IMR-90 (cell line): Measurements from ENCODE around the gene CCDC142. TPM values are rescaled to one million over a fixed set of nuclear protein-coding genes. Genes with fewer than 3 reads are reported as not detected.
A peak's percentile ranks its signal among the peaks of the same experiment; 100 is the strongest.

Experiments
- ATAC-seq: fragments of 200-7000 bp; cut with Tn5 transposase; 2 replicates; pipeline ENCODE4 v1.9.1; 2020; ENCODE audit warnings: low read depth, mild to moderate bottlenecking, moderate library complexity
- BruUV-seq: library from RNA; stranded (reverse); fragments of 400-500 nt; replicated peaks from 2 replicates; lab custom pipeline; 2021; lab: Mats Ljungman, UMichigan
- CTCF ChIA-PET: fragments of 300-600 bp; formaldehyde crosslinking; extraction: SDS; loops from one replicate; lab custom pipeline; 2021; ENCODE audit warnings: antibody characterized with exemption; lab: Yijun Ruan, JAX
- POLR2A ChIA-PET: fragments of 300-600 bp; sonication (Branson Sonifier 250); formaldehyde crosslinking; loops from one replicate; lab custom pipeline; 2022; ENCODE audit warnings: antibody characterized with exemption; ENCODE audit not compliant: unreplicated experiment; lab: Charles Lee
- DNase-seq: peaks from one replicate; pipeline ENCODE4 v3.0.0; 2013
- H2AFZ ChIP-seq: replicated peaks from 2 replicates; pipeline ENCODE3; 2013; ENCODE audit warnings: low read length, mild to moderate bottlenecking; ENCODE audit not compliant: poor library complexity
- H2AK5ac ChIP-seq: 2 replicates; pipeline ENCODE4 v1.6.1; 2013; ENCODE audit warnings: low read depth, low read length, inconsistent platforms
- H2AK9ac ChIP-seq: replicated peaks from 2 replicates; pipeline ENCODE3; 2013; ENCODE audit warnings: mild to moderate bottlenecking, low read depth, low read length, moderate library complexity; ENCODE audit not compliant: poor library complexity
- H2BK120ac ChIP-seq: 2 replicates; pipeline ENCODE4 v1.6.1; 2013; ENCODE audit warnings: low read depth, low read length, inconsistent platforms
- H2BK15ac ChIP-seq: 3 replicates; pipeline ENCODE4 v1.6.1; 2013; ENCODE audit warnings: low read depth, low read length, inconsistent platforms
- H2BK20ac ChIP-seq: 2 replicates; pipeline ENCODE4 v1.6.1; 2013; ENCODE audit warnings: low read depth, mild to moderate bottlenecking, inconsistent platforms, low read length, moderate library complexity
- H2BK5ac ChIP-seq: 2 replicates; pipeline ENCODE4 v1.6.1; 2013; ENCODE audit warnings: mild to moderate bottlenecking, low read depth, low read length, inconsistent platforms; ENCODE audit not compliant: poor library complexity, severe bottlenecking
- H3K14ac ChIP-seq: replicated peaks from 2 replicates; pipeline ENCODE4 v1.6.1; 2013; ENCODE audit warnings: low read depth, low read length, inconsistent platforms
- H3K18ac ChIP-seq: 2 replicates; pipeline ENCODE4 v1.6.1; 2013; ENCODE audit warnings: low read depth, low read length, control low read depth
- H3K23ac ChIP-seq: 2 replicates; pipeline ENCODE4 v1.6.1; 2013; ENCODE audit warnings: low read depth, low read length, inconsistent platforms
- H3K27ac ChIP-seq: 2 replicates; pipeline ENCODE4 v1.5.1; 2013; ENCODE audit warnings: mild to moderate bottlenecking, control low read depth, low read length; ENCODE audit not compliant: insufficient read depth
- H3K27me3 ChIP-seq: 2 replicates; pipeline ENCODE4 v1.6.1; 2013; ENCODE audit warnings: low read length; ENCODE audit not compliant: control insufficient read depth, insufficient read depth
- H3K36me3 ChIP-seq: 2 replicates; pipeline ENCODE4 v1.6.1; 2013; ENCODE audit warnings: low read length, mixed read lengths; ENCODE audit not compliant: control insufficient read depth, insufficient read depth
- H3K4ac ChIP-seq: 2 replicates; pipeline ENCODE4 v1.6.1; 2013; ENCODE audit warnings: low read depth, low read length, inconsistent platforms
- H3K4me1 ChIP-seq: 2 replicates; pipeline ENCODE4 v1.6.1; 2013; ENCODE audit warnings: low read length, mixed read lengths; ENCODE audit not compliant: control insufficient read depth, insufficient read depth
- H3K4me2 ChIP-seq: 2 replicates; pipeline ENCODE4 v1.6.1; 2013; ENCODE audit warnings: low read depth, mild to moderate bottlenecking, control low read depth, low read length, moderate library complexity
- H3K4me3 ChIP-seq: 2 replicates; pipeline ENCODE4 v1.5.1; 2013; ENCODE audit warnings: low read depth, mild to moderate bottlenecking, control low read depth, low read length, moderate library complexity; ENCODE audit not compliant: insufficient read depth
- H3K56ac ChIP-seq: 2 replicates; pipeline ENCODE4 v1.6.1; 2013; ENCODE audit warnings: low read length, inconsistent platforms; ENCODE audit not compliant: insufficient read depth; ENCODE audit errors: extremely low read depth
- H3K79me1 ChIP-seq, 2 experiments: 2 replicates each; pipeline ENCODE4 v1.6.1; 2013; ENCODE audit warnings: low read length in 2 of 2, inconsistent platforms in 1 of 2, low read depth in 1 of 2
- H3K9ac ChIP-seq: 2 replicates; pipeline ENCODE4 v1.6.1; 2013; ENCODE audit warnings: low read depth, low read length, control low read depth
- H3K9me1 ChIP-seq: 2 replicates; pipeline ENCODE4 v1.6.1; 2013; ENCODE audit warnings: low read length, inconsistent platforms; ENCODE audit not compliant: insufficient read depth
- H3K9me3 ChIP-seq: 2 replicates; pipeline ENCODE4 v1.6.1; 2013; ENCODE audit warnings: low read length; ENCODE audit not compliant: control insufficient read depth, insufficient read depth
- H4K20me1 ChIP-seq: 2 replicates; pipeline ENCODE4 v1.6.1; 2013; ENCODE audit warnings: low read length, inconsistent platforms; ENCODE audit not compliant: insufficient read depth
- H4K5ac ChIP-seq: 2 replicates; pipeline ENCODE4 v1.6.1; 2013; ENCODE audit warnings: mild to moderate bottlenecking, low read depth, low read length, control low read depth
- H4K8ac ChIP-seq, 2 experiments: 2 replicates each; pipeline ENCODE4 v1.6.1; 2013; ENCODE audit warnings: low read depth in 2 of 2, low read length in 2 of 2, control low read depth in 1 of 2, inconsistent platforms in 1 of 2
- H4K91ac ChIP-seq: 2 replicates; pipeline ENCODE4 v1.6.1; 2013; ENCODE audit warnings: low read depth, low read length, inconsistent platforms; ENCODE audit not compliant: insufficient read depth
- BHLHE40 ChIP-seq: fragments of 150-350 bp; IDR thresholded peaks from 2 replicates; pipeline ENCODE4 v1.6.1; 2016; ENCODE audit warnings: mild to moderate bottlenecking, low read depth, low read length
- CEBPB ChIP-seq: IDR thresholded peaks from 2 replicates; pipeline ENCODE4 v1.6.1; 2012; ENCODE audit warnings: low read depth, low read length, improper control_type of control experiment
- CHD1 ChIP-seq: IDR thresholded peaks from 2 replicates; pipeline ENCODE4 v1.6.1; 2012; ENCODE audit warnings: low read depth, low read length, improper control_type of control experiment
- FOS ChIP-seq: fragments of 150-350 bp; IDR thresholded peaks from 2 replicates; pipeline ENCODE4 v1.6.1; 2016; ENCODE audit warnings: low read depth, low read length
- MAFK ChIP-seq: IDR thresholded peaks from 2 replicates; pipeline ENCODE4 v1.6.1; 2012; ENCODE audit warnings: low read depth, low read length, improper control_type of control experiment
- MAZ ChIP-seq: IDR thresholded peaks from 2 replicates; pipeline ENCODE4 v1.6.1; 2012; ENCODE audit warnings: low read depth, mild to moderate bottlenecking, low read length, improper control_type of control experiment, moderate library complexity, borderline replicate concordance
- MXI1 ChIP-seq: IDR thresholded peaks from 2 replicates; pipeline ENCODE4 v1.6.1; 2012; ENCODE audit warnings: low read depth, mild to moderate bottlenecking, low read length, moderate library complexity, borderline replicate concordance
- NFE2L2 ChIP-seq: fragments of 150-350 bp; IDR thresholded peaks from 2 replicates; pipeline ENCODE4 v1.6.1; 2016; ENCODE audit warnings: low read depth, mild to moderate bottlenecking, low read length
- POLR2A ChIP-seq: IDR thresholded peaks from 2 replicates; pipeline ENCODE4 v1.6.1; 2012; ENCODE audit warnings: mild to moderate bottlenecking, low read depth, low read length
- RAD21 ChIP-seq: IDR thresholded peaks from 2 replicates; pipeline ENCODE4 v1.6.1; 2012; ENCODE audit warnings: low read length, improper control_type of control experiment
- SMC3 ChIP-seq: fragments of 150-350 bp; IDR thresholded peaks from 2 replicates; pipeline ENCODE4 v1.6.1; 2016; ENCODE audit warnings: low read depth, mild to moderate bottlenecking, antibody characterized with exemption, low read length, moderate library complexity
- dilution Hi-C: fragments of 300-500 bp; cut with HindIII; formaldehyde crosslinking; loops from one replicate; pipeline ENCODE4 v1.14.3; 2018; ENCODE audit warnings: low sequenced_read_pairs; ENCODE audit not compliant: unreplicated experiment
- in situ Hi-C: fragments of 300-500 bp; cut with MboI; formaldehyde crosslinking; loops from 3 replicates; pipeline ENCODE4 v1.14.3; 2019; ENCODE audit warnings: low sequenced_read_pairs, inconsistent platforms, mixed read lengths
- intact Hi-C: fragments of 100-400 bp; cut with micrococcal nuclease; formaldehyde crosslinking; loops from 2 replicates; pipeline ENCODE4 v1.10.0; 2022
- polyA plus RNA-seq, 3 experiments: library from polyadenylated mRNA; depleted of rRNA; stranded (reverse); fragments of >200 nt; gene quantifications; 2 replicates each; pipeline ENCODE4 v1.2.3, GENCODE V29; 2012; ENCODE audit warnings: low replicate concordance in 1 of 3
- total RNA-seq: library from RNA; depleted of rRNA; stranded (reverse); fragments of >200 nt; gene quantifications from 2 replicates; pipeline ENCODE4 v1.2.3, GENCODE V29; 2012
- TF ChIP-seq, protein P1 (sequence below): fragments of 150-350 bp; IDR thresholded peaks from 2 replicates; pipeline ENCODE4 v1.6.1; 2016; ENCODE audit warnings: low read depth, mild to moderate bottlenecking, low read length, moderate library complexity, borderline replicate concordance
- TF ChIP-seq, protein P2 (sequence below): conservative IDR thresholded peaks from 2 replicates; pipeline ENCODE4 v1.5.1; 2012; ENCODE audit warnings: mild to moderate bottlenecking, low read depth, low read length, improper control_type of control experiment

CCDC142 gene
- total and polyA plus RNA-seq, 2 of the 4 experiments (the other 2 are of a cell fraction): 8.4 to 14.0 TPM

DNA sequence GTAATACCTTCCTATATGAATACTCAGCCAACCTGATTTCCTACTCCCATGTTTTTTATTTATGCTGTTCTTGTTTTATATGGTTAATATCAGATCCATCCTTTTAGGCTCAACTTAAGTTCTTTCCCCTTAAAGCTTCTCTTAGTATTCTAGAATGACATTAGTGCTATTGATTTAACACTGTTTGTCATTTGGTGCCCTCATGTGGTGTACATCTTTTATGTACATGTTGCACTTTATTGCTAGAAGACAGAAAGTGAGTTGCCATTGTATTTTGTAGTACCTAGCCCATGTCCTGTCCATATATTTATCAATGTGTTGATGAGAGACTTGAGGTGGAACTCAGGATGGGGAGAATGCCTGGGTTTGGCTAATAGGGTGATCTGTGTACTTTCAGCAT is 49.4 kb upstream of the CCDC142 start:
- dilution Hi-C loops (no loop called here), in situ Hi-C loops (no loop called here), intact Hi-C loops (no loop called here)
- Histone ChIP-seq H4K5ac (no peak overlapping the region), H2BK20ac (no peak overlapping the region), H2BK15ac (no peak overlapping the region), H3K14ac (no peak overlapping the region), H3K56ac (no peak overlapping the region), H2BK120ac (no peak overlapping the region), H3K9me1 (peaks cover 17% of the 10 kb centered on the region), H2AK9ac (no peak overlapping the region), H3K4me2 (no peak overlapping the region), H3K9ac (no peak overlapping the region), H3K79me1 (peaks cover 29 to 45% of the 10 kb centered on the region in 2 experiments), H3K4me3 (no peak overlapping the region), H4K20me1 (peaks cover 13% of the 10 kb centered on the region), H2BK5ac (no peak overlapping the region), H3K23ac (no peak overlapping the region), H2AK5ac (no peak overlapping the region), H4K8ac (no peak overlapping the region), H2AFZ (no peak overlapping the region), H3K4ac (no peak overlapping the region), H3K9me3 (no peaks in the 10 kb centered on the region), H4K91ac (no peak overlapping the region), H3K18ac (no peak overlapping the region), H3K27ac (no peak overlapping the region), H3K36me3 (peaks cover 32% of the 10 kb centered on the region), H3K4me1 (peaks cover 12% of the 10 kb centered on the region), H3K27me3 (no peaks in the 10 kb centered on the region)
- DNase-seq: peak; percentile 66
- CTCF ChIA-PET: interaction anchor here (0.5 to 3.0 kb wide), 4 partner anchors 19 to 56 kb away, joined by 3 to 14 read pairs (median 4); no protein-coding TSS in a partner anchor
- no peak for ATAC-seq
- TF ChIP-seq, protein P1, sequence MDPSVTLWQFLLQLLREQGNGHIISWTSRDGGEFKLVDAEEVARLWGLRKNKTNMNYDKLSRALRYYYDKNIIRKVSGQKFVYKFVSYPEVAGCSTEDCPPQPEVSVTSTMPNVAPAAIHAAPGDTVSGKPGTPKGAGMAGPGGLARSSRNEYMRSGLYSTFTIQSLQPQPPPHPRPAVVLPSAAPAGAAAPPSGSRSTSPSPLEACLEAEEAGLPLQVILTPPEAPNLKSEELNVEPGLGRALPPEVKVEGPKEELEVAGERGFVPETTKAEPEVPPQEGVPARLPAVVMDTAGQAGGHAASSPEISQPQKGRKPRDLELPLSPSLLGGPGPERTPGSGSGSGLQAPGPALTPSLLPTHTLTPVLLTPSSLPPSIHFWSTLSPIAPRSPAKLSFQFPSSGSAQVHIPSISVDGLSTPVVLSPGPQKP: no peak
- TF ChIP-seq CHD1 (no peak), FOS (no peak), MAFK (peak; percentile 43; the same call in 1 of the 2 replicates), SMC3 (peak; percentile 67; the same call in 1 of the 2 replicates), POLR2A (no peak), MAZ (no peak), NFE2L2 (no peak), MXI1 (no peak), RAD21 (peak; percentile 65), CEBPB (no peak), BHLHE40 (no peak)
- TF ChIP-seq, protein P2, sequence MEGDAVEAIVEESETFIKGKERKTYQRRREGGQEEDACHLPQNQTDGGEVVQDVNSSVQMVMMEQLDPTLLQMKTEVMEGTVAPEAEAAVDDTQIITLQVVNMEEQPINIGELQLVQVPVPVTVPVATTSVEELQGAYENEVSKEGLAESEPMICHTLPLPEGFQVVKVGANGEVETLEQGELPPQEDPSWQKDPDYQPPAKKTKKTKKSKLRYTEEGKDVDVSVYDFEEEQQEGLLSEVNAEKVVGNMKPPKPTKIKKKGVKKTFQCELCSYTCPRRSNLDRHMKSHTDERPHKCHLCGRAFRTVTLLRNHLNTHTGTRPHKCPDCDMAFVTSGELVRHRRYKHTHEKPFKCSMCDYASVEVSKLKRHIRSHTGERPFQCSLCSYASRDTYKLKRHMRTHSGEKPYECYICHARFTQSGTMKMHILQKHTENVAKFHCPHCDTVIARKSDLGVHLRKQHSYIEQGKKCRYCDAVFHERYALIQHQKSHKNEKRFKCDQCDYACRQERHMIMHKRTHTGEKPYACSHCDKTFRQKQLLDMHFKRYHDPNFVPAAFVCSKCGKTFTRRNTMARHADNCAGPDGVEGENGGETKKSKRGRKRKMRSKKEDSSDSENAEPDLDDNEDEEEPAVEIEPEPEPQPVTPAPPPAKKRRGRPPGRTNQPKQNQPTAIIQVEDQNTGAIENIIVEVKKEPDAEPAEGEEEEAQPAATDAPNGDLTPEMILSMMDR: peak; percentile 55
- no TSS peak for BruUV-seq
- POLR2A ChIA-PET: no interaction called here
